Measurements from ENCODE around the gene MCTP2.

DNA sequence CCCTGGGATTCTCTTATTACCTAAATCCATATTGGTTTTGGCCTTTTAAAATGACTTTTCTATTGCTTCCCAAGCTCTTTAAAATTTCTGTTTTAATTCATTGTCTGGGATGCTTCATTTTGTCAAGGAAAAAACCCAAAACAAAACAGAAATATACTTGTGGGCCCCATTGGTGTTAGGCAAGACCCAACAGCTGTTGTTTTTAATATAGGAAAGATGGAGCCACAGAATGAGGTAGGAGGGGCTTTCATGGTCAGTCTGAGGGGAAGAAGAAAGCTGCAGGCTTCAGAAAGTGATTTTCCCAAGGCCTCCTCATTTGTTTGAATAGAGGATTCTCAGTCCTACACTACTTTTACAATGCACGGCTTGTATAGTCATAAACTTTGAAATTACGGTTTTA, 180.5 kb downstream of the MCTP2 start:
- TF ChIP-seq GABPA (IDR thresholded peaks at IDR 0.05; ENCODE audit: low read depth, low read length) (no peak), GABPA (CRISPR knock-in tag; IDR thresholded peaks at IDR 0.05; ENCODE audit: low read depth) (no peak), MAFK (conservative IDR thresholded peaks at IDR 0.05 in 1 of 2, IDR thresholded peaks at IDR 0.05 in 1 of 2; ENCODE audit: low read length in 2 of 2) (no peak), ARNTL (CRISPR knock-in tag; IDR thresholded peaks at IDR 0.05) (no peak), ZNF10 (CRISPR knock-in tag; IDR thresholded peaks at IDR 0.05; ENCODE audit: borderline replicate concordance, low read depth) (no peak), CENPX (CRISPR knock-in tag; IDR thresholded peaks at IDR 0.05) (no peak), KDM1A (CRISPR knock-in tag; IDR thresholded peaks at IDR 0.05) (no peak)
- TF ChIP-seq, protein P1, sequence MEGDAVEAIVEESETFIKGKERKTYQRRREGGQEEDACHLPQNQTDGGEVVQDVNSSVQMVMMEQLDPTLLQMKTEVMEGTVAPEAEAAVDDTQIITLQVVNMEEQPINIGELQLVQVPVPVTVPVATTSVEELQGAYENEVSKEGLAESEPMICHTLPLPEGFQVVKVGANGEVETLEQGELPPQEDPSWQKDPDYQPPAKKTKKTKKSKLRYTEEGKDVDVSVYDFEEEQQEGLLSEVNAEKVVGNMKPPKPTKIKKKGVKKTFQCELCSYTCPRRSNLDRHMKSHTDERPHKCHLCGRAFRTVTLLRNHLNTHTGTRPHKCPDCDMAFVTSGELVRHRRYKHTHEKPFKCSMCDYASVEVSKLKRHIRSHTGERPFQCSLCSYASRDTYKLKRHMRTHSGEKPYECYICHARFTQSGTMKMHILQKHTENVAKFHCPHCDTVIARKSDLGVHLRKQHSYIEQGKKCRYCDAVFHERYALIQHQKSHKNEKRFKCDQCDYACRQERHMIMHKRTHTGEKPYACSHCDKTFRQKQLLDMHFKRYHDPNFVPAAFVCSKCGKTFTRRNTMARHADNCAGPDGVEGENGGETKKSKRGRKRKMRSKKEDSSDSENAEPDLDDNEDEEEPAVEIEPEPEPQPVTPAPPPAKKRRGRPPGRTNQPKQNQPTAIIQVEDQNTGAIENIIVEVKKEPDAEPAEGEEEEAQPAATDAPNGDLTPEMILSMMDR (CRISPR knock-in tag; IDR thresholded peaks at IDR 0.05): no peak

Data from HepG2 (cell line).